ENCODE measurements around the gene USP34. TPM values are rescaled to one million over a fixed set of nuclear protein-coding genes. Genes with fewer than 3 reads are reported as not detected.
"Not testable (repeated sequence)": the region's sequence is repeated elsewhere in the genome, so short reads cannot be mapped to it uniquely, and the experiment has no call there.

Gene USP34
- total RNA-seq, 1 donor from 2014 or later: 177 TPM

DNA sequence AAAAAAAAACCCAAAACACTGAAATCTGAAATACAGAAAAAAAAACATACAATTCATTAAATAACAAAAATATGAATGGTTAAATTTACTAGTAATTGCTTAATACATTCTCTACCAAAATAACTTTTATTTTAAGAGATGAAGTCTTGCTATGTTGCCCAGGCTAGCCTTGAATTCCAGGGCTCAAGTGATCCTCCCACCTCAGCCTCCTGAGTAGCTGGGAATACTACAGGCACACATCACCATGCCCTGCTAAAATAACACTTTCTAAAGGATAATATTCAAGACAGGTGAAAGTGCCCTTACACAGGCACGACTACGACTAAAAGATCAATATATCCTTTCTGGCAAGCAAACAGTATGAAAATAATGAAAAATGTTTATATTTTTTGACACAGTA lies 9.5 kb downstream of the USP34 start:
- no peak for FAIRE-seq
- DNase-seq (ENCODE audit: low spot score in 2 of 2): no peak

DNA sequence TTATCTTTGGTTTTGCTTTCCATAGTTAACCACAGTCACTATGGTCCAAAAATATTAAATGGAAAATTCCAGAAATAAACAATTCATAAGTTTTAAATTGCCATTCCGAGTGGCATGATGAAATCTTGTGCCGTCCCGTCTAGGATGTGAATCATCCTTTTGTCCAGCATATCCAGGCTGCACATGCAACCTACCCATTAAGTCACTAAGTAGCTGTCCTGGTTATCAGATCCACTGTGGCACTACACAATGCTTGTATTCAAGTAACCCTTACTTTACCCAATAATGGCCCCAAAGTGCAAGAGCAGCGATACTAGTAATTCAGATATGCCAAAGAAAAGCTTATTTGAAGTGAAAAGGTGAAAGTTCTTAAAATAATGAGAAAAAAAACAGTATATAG lies 10.7 kb downstream of the USP34 start:
- FAIRE-seq: no peak
- DNase-seq (ENCODE audit: low spot score in 2 of 2): no peak

GRCh38 chr2:61456746-61457420 lies 14.0 kb downstream of the USP34 start:
- FAIRE-seq (no peak), DNase-seq (ENCODE audit: low spot score in 2 of 2) (no peak)

DNA sequence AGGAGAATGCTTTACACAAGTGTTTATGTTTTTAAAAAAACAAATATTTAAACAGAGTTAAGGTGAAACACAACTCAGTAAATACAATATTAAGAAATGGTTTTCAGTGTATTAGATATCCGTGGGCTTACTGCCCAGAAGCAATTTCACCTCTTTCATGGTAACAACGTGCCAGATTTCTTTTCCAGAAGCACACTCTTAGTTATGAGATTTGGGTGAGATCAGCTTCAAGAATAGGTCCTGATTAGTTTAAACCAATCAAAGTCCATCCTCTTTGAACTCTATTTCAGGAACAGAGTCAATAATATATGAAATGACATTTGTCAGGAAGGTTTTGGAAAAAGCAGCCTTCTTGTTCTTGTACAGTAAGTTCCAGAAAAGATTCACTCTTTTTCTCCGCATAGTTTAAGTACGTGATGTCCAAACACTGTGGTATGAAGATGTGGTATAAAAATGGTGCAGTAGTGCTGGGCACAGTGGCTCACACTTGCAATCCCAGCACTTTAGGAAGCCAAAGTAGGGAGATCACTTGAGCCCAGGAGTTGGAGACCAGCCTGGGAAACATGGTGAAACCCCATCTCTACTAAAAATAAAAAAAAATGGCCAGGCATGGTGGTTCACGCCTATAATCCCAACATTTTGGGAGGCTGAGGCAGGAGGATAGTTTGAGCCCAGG lies 14.7 kb downstream of the USP34 start:
- DNase-seq (ENCODE audit: low spot score in 2 of 2) (no peak), FAIRE-seq (no peak)

GRCh38 chr2:61454972-61455371 lies 15.9 kb downstream of the USP34 start:
- not testable (repeated sequence) for FAIRE-seq; DNase-seq (ENCODE audit: low spot score in 2 of 2)

DNA sequence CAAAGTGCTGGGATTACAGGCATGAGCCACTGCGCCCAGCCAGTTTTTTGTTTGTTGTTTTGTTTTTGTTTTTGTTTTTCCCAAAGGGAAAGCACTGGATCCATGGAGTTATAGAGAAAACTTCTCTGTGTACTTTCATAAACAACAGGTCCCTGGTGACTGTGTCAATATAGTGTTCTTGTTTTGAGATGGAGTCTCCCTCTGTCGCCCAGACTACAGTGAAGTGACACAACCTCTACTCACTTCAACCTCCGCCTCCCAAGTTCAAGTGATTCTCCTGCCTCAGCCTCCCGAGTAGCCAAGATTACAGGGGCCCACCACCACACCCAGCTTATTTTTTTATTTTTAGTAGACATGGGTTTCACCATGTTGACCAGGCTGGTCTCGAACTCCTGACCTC lies 16.5 kb downstream of the USP34 start:
- FAIRE-seq: no peak
- DNase-seq (ENCODE audit: low spot score in 2 of 2): no peak

- FAIRE-seq (no peak), DNase-seq (ENCODE audit: low spot score in 2 of 2) (no peak)
These were observed 18.5 kb downstream of the USP34 start for GRCh38 chr2:61452392-61452791.

DNA sequence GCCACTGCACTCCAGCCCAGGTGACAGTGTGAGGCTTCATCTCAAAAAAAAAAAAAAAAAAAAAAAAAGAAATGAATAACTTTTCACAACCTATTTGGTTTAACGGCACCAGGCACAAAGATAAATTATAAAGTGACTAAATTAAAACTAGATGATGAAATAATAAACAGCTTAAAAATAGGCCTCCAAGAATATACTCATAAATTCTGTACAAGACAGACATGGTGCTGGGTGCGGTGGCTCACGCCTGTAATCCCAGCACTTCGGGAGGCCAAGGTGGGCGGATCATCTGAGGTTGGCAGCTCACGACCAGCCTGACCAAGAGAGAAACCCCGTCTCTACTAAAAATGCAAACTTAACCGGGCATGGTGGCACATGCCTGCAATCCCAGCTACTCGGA lies 19.7 kb downstream of the USP34 start:
- FAIRE-seq (no peak), DNase-seq (ENCODE audit: low spot score in 2 of 2) (no peak)

DNA sequence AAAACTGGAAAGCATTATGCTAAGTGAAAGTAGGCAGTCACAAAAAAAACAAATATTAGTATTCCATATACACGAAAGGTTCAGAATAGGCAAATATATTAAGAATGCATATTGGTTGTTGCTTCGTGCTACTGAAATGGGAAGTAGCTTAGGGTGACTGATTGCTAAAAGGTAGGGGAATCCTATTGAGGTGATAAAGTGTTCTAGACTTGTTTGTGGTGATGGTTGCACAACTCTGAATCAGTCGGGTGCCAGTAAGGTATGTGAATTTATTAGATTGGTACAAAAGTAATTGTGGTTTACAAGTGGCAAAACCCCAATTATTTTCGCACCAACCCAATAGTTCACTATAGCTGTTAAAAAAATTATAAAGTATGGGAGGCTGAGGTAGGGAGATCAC lies 20.7 kb downstream of the USP34 start:
- DNase-seq (ENCODE audit: low spot score in 2 of 2) (no peak), FAIRE-seq (no peak)

DNA sequence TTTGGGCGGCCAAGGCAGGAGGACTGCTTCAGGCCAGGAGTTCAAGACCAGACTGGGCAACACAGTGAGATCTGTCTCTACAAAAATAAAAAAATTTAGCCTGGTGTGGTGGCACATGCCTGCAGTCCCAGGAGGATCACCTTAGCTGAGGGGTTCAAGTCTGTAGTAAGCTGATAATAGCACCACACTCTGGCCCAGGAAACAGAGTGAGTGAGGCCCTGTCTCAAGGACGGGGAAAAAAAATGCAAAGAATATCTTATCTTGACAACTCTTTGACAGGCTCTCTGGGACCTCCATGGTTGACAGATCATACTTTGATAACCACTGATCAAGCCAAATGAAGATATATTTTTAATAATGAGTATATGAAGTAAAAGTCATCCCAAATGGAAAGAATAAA lies 22.7 kb downstream of the USP34 start:
- DNase-seq (ENCODE audit: low spot score in 2 of 2) (no peak), FAIRE-seq (no peak)

GRCh38 chr2:61446971-61447370 lies 23.9 kb downstream of the USP34 start:
- FAIRE-seq; DNase-seq (ENCODE audit: low spot score in 2 of 2): not testable (repeated sequence)

DNA sequence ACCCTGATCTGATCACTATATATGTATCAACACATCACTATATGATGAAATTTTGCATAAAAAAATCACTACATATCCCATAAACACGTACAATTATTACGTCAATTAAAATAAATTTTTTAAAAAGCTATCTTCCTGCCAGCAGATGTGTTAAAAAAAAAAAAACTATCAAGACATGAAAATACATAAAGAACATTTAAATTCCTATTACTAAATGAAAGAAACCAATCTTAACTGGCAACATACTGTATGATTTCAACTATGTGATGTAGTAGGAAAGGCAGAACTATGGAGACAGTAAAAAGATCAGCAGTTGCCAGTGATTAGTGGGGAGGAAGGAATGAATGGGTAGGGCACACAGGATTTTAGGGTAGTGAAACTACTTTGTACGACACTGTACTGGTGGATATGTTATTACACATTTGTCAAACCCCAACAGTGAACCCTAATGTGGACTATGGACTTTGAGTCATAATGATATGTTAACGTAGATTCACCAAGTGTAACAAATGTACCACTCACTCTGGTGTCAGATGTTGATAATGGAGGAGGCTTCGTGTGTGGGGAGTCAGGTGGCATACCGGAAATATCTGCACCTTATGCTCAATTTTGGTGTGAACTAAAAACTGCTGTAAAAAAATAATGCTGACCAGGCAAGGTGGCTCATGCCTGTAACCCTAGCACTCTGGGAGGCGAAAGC lies 27.4 kb downstream of the USP34 start:
- FAIRE-seq (no peak), DNase-seq (ENCODE audit: low spot score in 2 of 2) (no peak)

GRCh38 chr2:61439241-61440002 lies 31.5 kb downstream of the USP34 start:
- FAIRE-seq (no peak), DNase-seq (ENCODE audit: low spot score in 2 of 2) (no peak)

DNA sequence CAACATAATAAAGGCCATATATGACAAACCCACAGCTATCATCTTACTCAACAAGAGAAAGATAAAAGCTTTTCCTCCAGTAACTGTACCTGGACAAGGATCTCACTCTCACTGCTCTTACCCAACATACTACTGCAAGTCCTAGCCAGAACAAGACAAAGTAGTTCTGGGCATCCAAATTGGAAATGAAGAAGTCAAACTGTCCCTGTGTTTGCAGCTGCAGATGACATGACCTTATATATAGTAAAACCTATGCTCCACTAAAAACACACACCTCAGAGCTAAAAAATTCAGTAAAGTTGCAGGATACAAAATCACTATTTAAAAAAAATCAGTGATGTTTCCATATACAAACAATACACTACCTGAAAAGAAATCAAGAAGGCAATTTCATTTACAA lies 32.2 kb downstream of the USP34 start:
- FAIRE-seq (no peak), DNase-seq (ENCODE audit: low spot score in 2 of 2) (no peak)

DNA sequence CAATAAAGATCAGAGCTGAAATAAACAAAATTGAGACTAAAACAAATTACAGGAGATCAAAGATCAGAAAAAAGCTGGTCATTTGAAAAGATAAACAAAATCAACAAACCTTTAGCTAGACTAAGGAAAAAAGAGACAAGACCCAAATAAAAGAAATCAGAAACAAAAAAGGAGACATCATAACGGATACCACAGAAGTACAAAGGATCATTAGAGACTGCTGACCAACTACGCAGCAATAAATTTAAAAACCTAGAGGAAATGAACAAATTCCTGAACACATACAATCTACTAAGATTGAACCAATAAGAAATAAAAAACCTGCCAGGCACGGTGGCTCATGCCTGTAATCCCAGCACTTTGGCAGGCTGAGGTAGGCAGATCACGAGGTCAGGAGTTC lies 33.7 kb downstream of the USP34 start:
- no peak for DNase-seq (ENCODE audit: low spot score in 2 of 2)
- no peak for FAIRE-seq

DNA sequence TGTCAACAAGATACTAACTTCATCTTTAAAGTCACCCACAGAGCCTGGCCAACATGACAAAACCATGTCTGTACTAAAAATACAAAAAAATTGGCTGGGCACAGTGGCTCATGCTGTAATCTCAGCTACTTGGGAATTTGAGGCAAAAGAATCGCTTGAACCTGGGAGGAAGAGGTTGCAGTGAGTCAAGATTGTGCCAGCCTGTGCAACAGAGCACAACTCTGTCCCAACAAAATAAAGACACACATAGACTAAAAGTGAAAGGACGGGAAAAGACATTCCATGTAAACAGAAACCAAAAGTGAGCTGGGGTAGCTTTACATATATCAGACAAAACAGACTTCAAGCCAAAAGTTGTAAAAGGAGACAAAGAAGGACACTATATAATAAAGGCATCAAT lies 34.8 kb downstream of the USP34 start:
- FAIRE-seq (no peak), DNase-seq (ENCODE audit: low spot score in 2 of 2) (no peak)

- FAIRE-seq (no peak), DNase-seq (ENCODE audit: low spot score in 2 of 2) (no peak)
These were observed 35.6 kb downstream of the USP34 start for GRCh38 chr2:61435291-61435690.

DNA sequence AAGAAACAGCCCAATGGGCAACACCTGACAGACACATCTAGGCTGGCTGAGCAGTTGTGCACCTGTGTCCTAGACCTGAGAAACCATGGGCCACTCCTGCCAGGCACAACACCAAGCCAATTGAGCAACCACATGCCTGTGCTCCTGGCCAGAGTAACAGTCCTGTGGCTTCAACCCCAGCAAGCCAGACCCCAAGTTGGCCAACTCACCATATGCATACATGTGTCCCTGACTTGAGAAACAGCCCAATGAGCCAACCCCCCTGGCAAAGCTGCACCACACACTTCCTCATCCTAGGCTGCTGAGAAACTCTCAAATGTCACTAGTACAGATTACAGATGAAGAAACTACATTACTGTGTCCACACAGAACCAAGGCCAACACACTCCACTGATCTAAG lies 36.6 kb downstream of the USP34 start:
- FAIRE-seq (no peak), DNase-seq (ENCODE audit: low spot score in 2 of 2) (no peak)

- no peak for DNase-seq (ENCODE audit: low spot score in 2 of 2)
- FAIRE-seq: no peak
These were observed 37.3 kb downstream of the USP34 start for GRCh38 chr2:61433606-61434005.

- DNase-seq (ENCODE audit: low spot score in 2 of 2): no peak
- no peak for FAIRE-seq
These were observed 37.9 kb downstream of the USP34 start for GRCh38 chr2:61432990-61433389.

- FAIRE-seq (no peak), DNase-seq (ENCODE audit: low spot score in 2 of 2) (no peak)
These were observed 39.5 kb downstream of the USP34 start for GRCh38 chr2:61431345-61431744.

Data from frontal cortex (tissue), 4 donors.